HG03060 (cell line): ENCODE measurements around the gene POU2F3.

Experiments
- ATAC-seq: cut with Tn5 transposase; IDR thresholded peaks from one replicate; pipeline ENCODE4 v1.9.1; 2021; ENCODE audit warnings: low read depth, moderate number of reproducible peaks; ENCODE audit not compliant: unreplicated experiment

The POU2F3 gene

GRCh38 chr11:120239713-120240640, at the start of gene POU2F3:
Gene POU2F3, plus strand, starts transcription at chr11:120240140. Its CDS starts 204 bp downstream, at chr11:120240344.
- ATAC-seq = no peak

- ATAC-seq = no peak
Observed at GRCh38 chr11:120191058-120191457, 48.9 kb upstream of the POU2F3 start.

GRCh38 chr11:120192831-120193625, 46.9 kb upstream of the POU2F3 start:
- ATAC-seq = no peak

- ATAC-seq = no peak
Observed at GRCh38 chr11:120194166-120194565, 45.8 kb upstream of the POU2F3 start.

- no peak for ATAC-seq
Observed at GRCh38 chr11:120195601-120196320, 44.2 kb upstream of the POU2F3 start.

- no peak for ATAC-seq
Observed at GRCh38 chr11:120196826-120197225, 43.1 kb upstream of the POU2F3 start.

- no peak for ATAC-seq
Observed at GRCh38 chr11:120197251-120197891, 42.6 kb upstream of the POU2F3 start.

GRCh38 chr11:120197977-120198376, 42.0 kb upstream of the POU2F3 start:
- ATAC-seq = no peak

GRCh38 chr11:120198403-120198786, 41.5 kb upstream of the POU2F3 start:
- ATAC-seq = no peak

- no peak for ATAC-seq
Observed at GRCh38 chr11:120198787-120199469, 41.0 kb upstream of the POU2F3 start.

- ATAC-seq = no peak
Observed at GRCh38 chr11:120199613-120200012, 40.3 kb upstream of the POU2F3 start.

- no peak for ATAC-seq
Observed at GRCh38 chr11:120200677-120201076, 39.3 kb upstream of the POU2F3 start.

GRCh38 chr11:120201653-120202052, 38.3 kb upstream of the POU2F3 start:
- ATAC-seq = no peak

GRCh38 chr11:120203626-120204025, 36.3 kb upstream of the POU2F3 start:
- no peak for ATAC-seq

GRCh38 chr11:120205596-120206161, 34.3 kb upstream of the POU2F3 start:
- ATAC-seq = no peak

- ATAC-seq = no peak
Observed at GRCh38 chr11:120207512-120207911, 32.4 kb upstream of the POU2F3 start.

GRCh38 chr11:120208001-120208441, 31.9 kb upstream of the POU2F3 start:
- no peak for ATAC-seq

- ATAC-seq = no peak
Observed at GRCh38 chr11:120208777-120209176, 31.2 kb upstream of the POU2F3 start.
